HG03066 (cell line): Measurements from ENCODE around the gene FAM50A.

Source experiments
- ATAC-seq: cut with Tn5 transposase; IDR thresholded peaks from one replicate; pipeline ENCODE4 v1.9.1; 2021; ENCODE audit warnings: low read depth; ENCODE audit not compliant: unreplicated experiment

The FAM50A gene

GRCh38 chrX:154411981-154412340, 32.0 kb upstream of the FAM50A start:
- ATAC-seq = peak; percentile 59

- no peak for ATAC-seq
Measured at GRCh38 chrX:154412468-154412867, 31.5 kb upstream of the FAM50A start.

GRCh38 chrX:154413142-154413541, 30.8 kb upstream of the FAM50A start:
- no peak for ATAC-seq

GRCh38 chrX:154417157-154417556, 26.8 kb upstream of the FAM50A start:
- no peak for ATAC-seq

GRCh38 chrX:154419189-154419588, 24.8 kb upstream of the FAM50A start:
- no peak for ATAC-seq

- ATAC-seq = no peak
Measured at GRCh38 chrX:154419688-154420401, 24.1 kb upstream of the FAM50A start.

GRCh38 chrX:154420402-154420756, 23.6 kb upstream of the FAM50A start:
- ATAC-seq = no peak

- ATAC-seq = no peak
Measured at GRCh38 chrX:154426916-154427770, 16.8 kb upstream of the FAM50A start.

GRCh38 chrX:154428176-154429171, 15.5 kb upstream of the FAM50A start, which contains the start of gene ATP6AP1:
Gene ATP6AP1, plus strand, starts transcription at chrX:154428677. Its CDS starts 16 bp downstream, at chrX:154428693.
- ATAC-seq = peak; percentile 99

GRCh38 chrX:154429711-154430110, 14.2 kb upstream of the FAM50A start:
- ATAC-seq = no peak

- ATAC-seq = no peak
Measured at GRCh38 chrX:154430479-154430878, 13.5 kb upstream of the FAM50A start.

- no peak for ATAC-seq
Measured at GRCh38 chrX:154430916-154431315, 13.0 kb upstream of the FAM50A start.

- ATAC-seq = no peak
Measured at GRCh38 chrX:154431341-154431740, 12.6 kb upstream of the FAM50A start.

GRCh38 chrX:154432210-154432609, 11.7 kb upstream of the FAM50A start:
- ATAC-seq = no peak

- ATAC-seq = no peak
Measured at GRCh38 chrX:154433605-154434004, 10.3 kb upstream of the FAM50A start.

GRCh38 chrX:154434394-154435168, 9.4 kb upstream of the FAM50A start:
- no peak for ATAC-seq

GRCh38 chrX:154435171-154435733, 8.7 kb upstream of the FAM50A start:
- ATAC-seq = no peak

- ATAC-seq = no peak
Measured at GRCh38 chrX:154436374-154436982, 7.5 kb upstream of the FAM50A start.
